HG03280 (cell line): ENCODE results near the gene GRID2.
"Not testable (repeated sequence)": the region's sequence is repeated elsewhere in the genome, so short reads cannot be mapped to it uniquely, and the experiment has no call there.

ENCODE experiments used
- ATAC-seq: cut with Tn5 transposase; IDR thresholded peaks from one replicate; pipeline ENCODE4 v1.9.1; 2021; ENCODE audit warnings: mild to moderate bottlenecking, moderate library complexity; ENCODE audit not compliant: unreplicated experiment

The GRID2 gene

DNA sequence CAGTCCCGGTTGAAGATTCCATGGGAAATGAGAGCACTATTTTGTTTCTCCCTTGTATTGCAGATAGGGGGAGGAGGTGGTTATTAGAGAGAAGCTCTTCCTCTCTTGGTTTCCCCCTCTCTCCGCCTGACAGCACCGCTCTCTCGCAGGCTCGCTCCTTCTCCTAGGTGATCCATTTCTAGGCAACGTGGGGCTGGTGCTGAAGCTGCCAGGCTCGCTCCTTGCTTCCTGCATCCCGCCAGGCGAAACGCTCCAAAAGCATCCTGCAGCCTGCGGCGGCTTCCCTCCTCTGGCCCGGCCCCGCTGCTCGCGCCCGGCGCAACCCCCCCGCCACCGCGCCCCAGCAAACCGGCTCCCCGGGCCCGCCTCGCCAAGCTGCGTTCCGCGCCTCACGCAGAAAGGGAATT is at the start of gene GRID2:
GRID2 (plus strand) TSS at position 346 of the 407 bp plus-strand sequence.
- no peak for ATAC-seq

DNA sequence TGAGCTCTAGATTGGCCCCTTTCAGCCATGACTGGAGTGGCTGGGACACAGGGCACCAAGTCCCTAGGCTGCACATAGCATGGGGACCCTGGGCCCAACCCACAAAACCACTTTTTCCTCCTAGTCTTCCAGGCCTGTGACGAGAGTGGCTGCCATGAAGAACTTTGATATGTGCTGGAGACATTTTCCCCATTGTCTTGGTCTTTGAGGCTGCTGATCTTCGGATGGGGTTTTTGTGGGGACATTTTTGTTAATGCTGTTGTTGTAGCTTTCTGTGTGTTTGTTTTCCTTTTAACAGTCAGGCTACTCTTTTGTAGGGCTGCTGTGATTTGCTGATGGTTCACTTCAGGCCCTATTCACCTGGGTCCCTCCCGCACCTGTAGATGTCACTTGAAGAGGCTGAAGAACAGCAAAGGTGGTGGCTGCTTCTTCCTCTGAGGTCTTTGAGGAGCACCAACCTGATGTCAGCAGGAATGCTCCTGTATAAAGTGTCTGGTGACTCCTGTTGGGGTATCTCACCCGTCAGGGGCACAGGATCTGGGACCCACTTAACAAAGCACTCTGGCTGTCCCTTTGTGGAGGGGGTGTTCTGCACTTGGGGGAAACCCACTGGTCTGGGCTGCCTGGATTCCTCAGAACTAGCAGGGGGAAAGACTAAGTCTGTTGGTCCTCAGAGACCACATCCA is 49.6 kb upstream of the GRID2 start:
- ATAC-seq = no peak

DNA sequence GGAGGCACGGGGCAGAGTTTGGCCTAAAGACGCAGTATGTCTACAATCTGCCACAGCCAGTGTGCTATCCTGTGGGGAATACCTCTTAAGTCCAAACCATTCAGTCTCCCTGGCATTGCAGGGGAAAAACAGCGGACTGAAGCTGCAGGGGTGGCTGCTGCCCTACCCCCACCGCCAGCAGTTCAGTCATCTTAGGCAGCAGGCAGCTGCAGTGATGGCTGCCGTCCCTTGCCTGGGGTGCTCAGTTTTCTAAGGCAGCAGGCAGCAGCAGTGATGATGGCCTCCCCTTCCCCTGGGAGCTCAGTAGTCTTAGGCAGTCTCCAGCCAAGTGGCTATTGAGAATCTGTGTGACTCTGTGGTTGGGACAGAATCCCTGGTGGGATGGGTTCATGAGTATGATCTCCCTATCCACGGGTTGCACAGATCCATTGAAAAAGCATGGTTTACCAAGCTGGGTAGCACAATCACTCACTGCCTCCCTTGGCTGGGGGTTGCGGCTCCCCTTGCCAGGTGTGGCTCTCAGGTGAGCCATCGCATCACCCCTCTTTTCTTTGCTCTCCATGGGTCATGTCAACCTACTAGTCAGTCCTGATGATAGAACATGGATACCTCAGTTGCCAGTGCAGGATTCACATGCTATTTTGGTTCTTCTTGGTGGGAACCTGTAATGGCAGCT is 48.9 kb upstream of the GRID2 start:
- no peak for ATAC-seq

DNA sequence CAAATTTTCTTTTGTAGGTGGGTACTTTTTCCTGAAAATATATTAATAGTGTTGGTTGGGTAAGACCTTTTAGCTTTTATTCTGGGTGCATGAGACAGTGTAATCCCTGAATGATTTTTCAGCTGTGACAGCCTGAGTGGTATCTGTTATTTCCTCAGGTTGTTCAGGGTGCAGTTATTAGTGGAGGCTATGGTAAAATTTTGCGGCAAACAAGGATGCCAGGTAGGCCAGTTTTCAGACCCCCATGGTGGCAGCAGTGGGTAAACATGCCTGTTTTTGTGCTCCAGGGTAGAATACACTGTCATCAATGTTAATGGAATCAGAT is 47.9 kb upstream of the GRID2 start:
- ATAC-seq = no peak

DNA sequence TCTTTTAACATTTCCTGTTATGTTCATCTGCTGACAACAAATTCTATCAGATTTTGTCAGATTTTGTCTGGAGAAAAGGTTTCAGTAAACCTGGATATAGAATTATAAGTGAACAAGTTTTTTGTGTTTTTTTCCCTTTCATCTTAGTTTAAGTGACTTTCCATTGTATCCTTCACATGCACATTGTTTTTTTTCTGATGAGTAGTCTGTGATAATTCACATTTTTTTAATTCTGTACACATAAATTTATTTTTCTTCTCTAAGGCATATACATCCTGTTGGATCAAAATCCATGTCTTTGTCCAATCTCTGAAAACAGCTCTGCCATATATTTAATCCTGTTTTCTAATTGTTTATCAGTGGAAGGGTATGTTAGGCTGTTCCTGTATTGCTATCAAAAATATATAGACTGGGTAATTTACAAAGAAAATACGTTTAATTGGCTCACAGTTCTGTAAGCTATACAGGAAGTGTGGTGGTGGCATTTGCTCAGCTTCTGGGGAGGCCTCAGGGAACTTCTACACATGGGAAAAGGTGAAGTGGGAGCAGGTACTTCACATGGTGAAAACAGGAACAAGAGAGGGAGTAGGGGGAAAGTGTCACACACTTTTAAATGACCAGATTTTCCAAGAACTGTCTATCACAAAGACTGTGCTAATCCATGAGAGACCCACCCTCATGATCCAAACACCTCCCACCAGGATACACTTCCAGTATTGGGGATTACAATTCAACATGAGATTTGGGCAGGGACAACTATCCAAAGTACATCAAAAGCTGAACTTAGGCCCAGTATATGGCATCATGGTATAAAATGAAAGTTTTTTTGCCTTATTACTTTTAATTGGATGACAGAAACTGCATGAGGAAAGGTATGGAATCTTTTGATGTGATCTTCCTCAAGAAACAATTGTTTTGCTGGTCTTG is 45.6 kb upstream of the GRID2 start:
- ATAC-seq = no peak

DNA sequence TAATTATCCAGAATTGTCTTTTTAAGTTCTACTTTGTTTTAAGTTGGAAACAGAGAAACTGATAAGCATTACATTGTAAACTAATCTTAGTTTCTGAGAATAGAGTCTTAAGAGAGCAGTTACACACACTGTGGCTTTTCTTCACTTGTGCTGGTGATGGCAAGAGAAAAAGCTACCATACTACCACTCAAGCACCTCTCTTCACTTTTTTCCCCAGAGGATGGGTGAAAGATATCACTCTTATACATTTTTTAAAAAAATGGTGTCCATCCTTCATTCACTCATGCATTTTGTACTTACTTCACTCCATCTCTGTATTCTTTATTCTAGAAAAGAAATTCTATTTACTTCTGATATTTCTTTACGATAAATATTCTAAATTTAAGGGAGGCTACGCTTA is 42.5 kb upstream of the GRID2 start:
- no peak for ATAC-seq

DNA sequence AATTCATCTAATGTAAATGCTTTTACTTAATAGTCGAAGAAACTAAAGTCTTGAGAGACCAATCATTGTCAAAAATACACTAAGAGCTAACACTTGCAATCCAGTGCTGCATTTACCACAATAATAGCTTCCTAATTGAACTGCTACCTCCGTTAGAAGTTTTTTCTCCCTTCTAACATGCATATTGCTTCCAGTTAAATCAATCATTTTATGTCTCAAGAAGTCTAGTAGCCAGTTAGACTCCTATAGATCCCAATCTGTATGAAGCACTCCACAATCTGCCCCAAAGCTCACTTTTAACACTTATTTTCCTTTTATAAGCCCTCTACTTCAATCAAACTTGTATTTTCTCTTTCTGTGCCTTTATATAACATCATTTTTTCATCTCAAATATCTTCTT is 41.4 kb upstream of the GRID2 start:
- ATAC-seq = no peak

DNA sequence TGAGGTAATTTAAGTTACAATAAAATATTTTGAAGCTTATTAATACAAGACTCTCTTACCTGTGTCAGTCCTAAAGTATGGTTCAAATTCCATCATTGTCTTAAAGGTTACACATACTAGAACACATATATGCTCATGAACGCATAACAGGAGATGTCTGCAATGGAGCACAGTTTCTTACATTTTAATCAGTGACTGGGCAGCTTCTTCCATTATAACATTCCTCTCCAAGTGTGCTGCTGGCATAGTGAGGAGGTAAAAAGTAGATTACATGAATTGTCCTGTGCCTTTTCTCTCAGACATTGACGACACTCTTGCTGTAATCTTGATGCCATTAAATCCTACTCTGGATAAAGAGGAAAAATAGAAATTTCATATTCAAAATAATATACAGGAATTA is 40.8 kb upstream of the GRID2 start:
- ATAC-seq = no peak

DNA sequence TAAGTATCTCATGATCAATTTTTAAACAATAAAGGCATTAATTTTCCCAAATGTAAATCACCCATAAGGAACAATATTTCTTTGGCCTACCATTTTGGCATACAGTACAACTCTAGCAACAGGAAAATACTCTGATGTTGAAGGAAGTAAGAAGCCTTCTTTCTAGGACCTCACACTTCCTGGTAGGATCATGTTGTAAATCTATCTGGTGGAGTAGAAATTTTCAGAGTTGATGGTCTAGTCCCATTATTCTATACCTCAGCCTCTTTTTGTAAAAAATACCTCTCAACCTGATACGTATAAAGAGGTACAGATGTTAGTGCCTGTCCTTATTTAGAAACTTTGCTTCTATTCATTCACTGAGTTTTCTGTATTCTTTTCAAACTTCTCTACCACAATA is 40.2 kb upstream of the GRID2 start:
- no peak for ATAC-seq

DNA sequence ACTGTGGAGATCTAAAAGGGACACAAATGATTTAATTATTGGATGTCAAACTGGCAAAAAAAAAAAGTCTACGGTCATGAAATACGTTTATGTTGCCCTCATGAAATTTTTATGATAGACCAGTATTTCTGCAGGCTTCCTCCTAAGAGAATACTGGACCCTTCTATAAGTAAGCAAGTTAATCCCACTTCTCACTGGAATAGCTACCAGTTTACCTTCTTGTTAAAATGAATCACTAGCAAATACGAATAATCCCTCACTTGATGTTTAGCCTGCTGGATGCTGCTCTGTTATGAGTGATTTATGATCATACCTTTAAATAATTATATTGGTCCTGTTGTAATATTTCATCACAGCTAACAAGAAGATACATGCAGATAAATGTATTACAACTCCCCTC is 39.6 kb upstream of the GRID2 start:
- no peak for ATAC-seq

DNA sequence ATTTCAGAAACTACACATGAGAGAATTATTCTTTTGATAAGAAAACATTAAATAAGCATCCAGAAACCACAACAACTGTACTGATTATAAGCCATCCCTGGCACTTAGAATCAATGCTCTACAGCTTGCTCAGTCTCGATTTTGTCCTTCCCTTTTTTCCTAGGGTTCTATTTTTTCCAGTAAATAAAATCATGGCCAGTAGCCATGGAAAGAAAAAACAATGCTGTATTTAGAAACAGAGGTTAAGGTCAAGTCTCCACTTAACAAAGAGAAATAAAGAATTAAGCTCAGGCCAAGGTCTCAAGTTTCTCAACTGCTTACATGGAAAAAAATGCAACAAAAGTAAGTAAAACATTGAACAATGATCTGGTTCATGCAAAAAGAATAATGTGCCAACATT is 38.7 kb upstream of the GRID2 start:
- no peak for ATAC-seq

DNA sequence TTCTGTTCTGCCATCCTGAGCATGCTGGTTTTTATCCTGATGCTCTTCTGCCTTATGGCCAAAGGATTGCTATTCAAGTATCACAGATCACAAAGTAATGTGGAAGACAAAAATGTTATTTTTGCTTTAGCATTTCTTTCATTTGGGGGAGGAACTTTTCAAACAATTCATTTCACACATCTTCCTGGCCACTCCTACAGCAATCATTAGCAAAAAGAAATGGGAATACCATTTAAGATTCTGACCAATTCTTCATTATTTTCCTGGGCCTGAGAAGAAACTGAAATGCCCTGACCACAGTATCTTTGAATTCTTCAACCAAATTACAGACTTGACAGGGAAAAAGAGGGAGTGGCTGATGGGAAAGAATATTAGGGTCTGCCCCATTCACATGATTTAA is 38.0 kb upstream of the GRID2 start:
- no peak for ATAC-seq

DNA sequence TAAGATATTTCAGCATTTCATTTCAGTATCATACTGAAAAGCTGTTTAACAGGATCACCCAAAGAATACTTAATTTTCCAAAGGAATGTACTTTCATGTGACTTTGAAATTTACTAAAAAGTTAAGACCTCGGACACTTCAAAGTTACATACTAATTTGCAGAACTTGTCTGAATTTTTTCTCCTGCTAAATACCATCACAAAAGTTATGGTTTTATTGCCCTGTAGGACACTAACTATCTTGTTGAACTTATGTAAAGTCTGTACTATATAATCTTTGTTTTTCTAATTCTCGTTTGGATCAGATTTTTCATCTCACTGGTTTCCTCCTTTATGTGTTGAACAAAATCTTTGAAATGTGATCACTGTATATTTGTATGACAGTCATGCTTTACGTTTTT is 37.2 kb upstream of the GRID2 start:
- ATAC-seq = no peak

DNA sequence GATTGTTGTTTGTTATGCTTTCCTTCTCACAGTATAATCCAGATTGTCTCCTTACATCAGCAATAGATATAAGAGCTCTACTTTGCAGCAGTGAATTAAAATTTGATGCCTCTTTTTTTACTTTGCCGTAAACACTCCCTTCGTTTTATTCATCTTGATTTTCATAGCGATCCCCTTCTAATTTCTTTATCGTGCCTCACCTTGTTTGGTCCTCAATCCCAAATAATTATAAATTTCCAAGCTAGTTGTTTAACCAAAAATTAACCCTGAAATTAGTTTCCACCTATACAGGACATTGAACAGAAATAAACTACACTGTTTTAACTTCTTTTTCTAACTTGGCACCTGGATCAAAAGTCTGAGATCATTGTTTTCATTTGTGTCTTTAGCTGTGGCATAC is 35.1 kb upstream of the GRID2 start:
- ATAC-seq = no peak

DNA sequence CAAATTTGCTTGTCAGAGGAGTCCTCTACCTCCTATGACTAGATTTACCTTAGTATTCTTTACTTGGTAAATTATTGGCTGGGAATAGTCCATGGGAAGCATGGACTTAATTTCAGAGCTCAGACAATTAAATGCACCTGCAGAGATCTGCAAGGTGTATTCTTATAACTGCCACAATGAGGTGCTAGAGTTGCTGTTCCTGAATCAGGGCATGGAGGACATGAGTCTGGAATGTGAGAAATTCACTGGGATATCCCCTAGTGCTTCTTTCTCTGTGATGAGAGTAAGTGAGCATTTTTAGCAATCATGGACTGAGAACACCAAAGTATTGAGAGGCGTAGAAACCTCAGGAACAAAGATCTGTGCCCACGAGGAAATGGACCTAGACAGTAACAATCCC is 32.9 kb upstream of the GRID2 start:
- no peak for ATAC-seq

DNA sequence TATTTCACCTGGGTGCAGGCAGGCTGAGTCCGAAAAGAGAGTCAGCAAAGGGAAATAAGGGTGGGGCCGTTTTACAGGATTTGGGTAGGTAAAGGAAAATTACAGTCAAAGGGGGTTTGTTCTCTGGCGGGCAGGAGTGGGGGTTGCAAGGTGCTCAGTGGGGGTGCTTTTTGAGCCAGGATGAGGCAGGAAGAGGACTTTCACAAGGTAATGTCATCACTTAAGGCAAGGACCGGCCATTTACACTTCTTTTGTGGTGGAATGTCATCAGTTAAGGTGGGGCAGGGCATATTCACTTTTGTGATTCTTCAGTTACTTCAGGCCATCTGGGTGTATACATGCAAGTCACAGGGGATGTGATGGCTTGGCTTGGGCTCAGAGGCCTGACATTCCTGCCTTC is 32.2 kb upstream of the GRID2 start:
- not testable (repeated sequence) for ATAC-seq

DNA sequence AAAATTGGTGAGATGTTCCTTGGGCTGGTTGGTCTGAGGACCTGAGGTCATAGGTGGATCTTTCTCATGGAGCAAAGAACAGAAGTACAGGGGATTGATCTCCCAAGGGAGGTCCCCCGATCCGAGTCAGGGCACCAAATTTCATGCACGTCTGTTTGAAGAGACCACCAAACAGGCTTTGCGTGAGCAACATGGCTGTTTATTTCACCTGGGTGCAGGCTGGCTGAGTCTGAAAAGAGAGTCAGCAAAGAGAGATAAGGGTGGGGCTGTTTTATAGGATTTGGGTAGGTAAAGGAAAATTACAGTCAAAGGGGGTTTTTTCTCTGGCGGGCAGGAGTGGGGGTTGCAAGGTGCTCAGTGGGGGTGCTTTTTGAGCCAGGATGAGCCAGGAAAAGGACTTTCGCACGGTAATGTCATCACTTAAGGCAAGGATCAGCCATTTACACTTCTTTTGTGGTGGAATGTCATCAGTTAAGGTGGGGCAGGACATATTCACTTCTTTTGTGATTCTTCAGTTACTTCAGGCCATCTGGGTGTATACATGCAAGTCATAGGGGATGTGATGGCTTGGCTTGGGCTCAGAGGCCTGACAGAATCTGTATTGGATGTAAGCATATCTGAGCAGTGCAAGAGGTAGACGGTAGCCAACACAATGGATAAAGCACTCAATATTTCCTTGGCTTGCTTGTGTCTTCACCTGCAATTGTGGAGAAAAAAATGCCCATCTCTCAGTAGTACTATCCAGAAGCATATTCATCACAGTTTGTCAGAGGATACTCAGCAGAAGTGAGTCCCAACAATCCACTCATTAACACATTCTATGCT is 26.5 kb upstream of the GRID2 start:
- ATAC-seq = not testable (repeated sequence)

DNA sequence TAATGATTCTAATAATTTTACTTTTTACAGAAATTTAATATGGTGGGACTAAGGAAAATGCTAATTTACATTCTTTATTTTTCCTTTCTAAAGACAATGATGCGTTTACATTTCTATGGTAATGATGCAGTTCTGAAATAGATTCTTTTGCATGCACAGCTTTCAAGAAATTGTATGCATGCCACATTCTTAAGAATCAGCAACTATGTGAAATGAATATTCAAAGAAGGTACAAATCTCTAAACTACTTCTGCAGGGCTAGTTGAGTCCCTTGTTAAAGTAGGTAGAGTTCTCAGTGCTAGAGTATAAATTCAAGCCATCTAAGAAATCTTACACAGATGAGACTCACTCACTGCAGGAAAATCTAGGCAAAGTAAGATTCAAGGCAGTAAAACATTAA is 24.5 kb upstream of the GRID2 start:
- no peak for ATAC-seq

DNA sequence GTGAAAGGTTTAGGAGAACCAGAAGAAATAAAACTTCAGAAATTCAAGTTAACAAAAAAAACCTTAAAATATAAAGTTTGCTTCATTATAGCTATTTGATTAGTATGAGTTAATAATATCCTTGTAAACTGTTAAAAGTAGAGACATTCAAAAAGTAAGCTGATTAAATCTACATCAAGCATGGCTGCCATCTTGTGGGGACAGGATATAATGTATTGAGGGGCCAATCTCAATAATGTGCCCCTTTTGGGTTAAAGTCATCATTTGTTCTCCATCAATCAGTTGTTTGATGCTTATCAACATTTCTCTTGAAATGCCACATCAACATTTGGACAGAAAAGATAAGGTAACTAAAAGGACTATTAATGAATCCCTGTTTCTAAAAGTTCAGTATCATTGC is 4.6 kb upstream of the GRID2 start:
- ATAC-seq = no peak

DNA sequence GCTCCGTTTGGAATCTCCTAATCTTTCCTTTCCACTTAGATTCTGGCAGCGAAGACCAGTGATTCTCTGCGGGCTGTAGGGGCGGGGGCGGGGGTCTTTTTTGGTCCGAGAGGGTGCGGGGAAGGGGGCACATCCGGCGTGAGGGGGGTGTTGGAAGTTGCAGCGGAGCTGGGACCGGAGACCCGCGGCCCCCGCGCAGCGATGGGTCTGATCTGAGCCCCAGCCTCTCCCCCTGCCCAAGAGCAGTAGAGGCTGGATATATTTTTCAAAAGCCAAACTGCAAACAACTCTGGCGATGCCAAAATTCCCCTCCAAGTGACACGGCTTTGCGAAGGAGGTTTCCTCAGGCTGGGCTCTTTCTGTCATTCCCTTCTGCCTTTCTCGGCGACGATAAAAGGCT is 355 bp downstream of the GRID2 start:
- no peak for ATAC-seq

DNA sequence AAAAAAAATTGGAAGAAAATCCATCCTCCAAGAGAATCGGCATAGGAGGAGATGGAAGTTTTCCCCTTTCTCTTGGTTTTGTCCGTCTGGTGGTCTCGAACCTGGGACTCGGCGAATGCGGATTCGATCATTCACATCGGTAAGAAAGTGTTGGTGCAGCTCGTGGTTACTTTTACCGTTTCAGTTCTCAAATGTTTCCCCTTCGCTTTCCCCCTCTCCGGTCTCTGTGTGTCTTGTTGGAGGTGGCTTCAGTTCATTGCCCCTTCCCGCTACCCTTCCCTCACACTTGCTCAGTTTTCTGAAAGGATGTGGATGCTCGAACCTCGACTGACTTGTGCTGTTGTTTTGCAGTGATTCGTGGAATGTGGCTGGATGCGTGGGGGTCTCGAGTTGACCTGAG is 840 bp downstream of the GRID2 start:
- no peak for ATAC-seq
